ENCODE data around the gene PRKCD. TPM values are rescaled to one million over a fixed set of nuclear protein-coding genes. Genes with fewer than 3 reads are reported as not detected.
A peak's percentile ranks its signal among the peaks of the same experiment; 100 is the strongest.

Gene PRKCD
- total RNA-seq, 2 experiments from 2014 or later = 18.1 to 20.1 TPM

- Histone ChIP-seq H3K4me1 (ENCODE audit: insufficient read depth, low read length) (no peaks in the 10 kb centered on the region), H3K27ac (ENCODE audit: low read depth in 1 of 2, low read length in 2 of 2) (no peak overlapping the region), H3K4me3 (ENCODE audit: low read length) (no peak overlapping the region), H3K27me3 (ENCODE audit: control insufficient read depth in 1 of 2, insufficient read depth in 2 of 2, low read length in 2 of 2) (no peaks in the 10 kb centered on the region), H3K9me3 (ENCODE audit: control insufficient read depth in 1 of 2, insufficient read depth in 1 of 2, low read length in 2 of 2) (no peaks in the 10 kb centered on the region), H3K36me3 (ENCODE audit: insufficient read depth, low read length) (peaks cover 88% of the 10 kb centered on the region)
- intact Hi-C loops (cut with DNase I, micrococcal nuclease) = loop anchor here in 1 of 2 experiments (10.0 kb wide), 1 partner anchor 764 kb away; the partner anchor contains the start of gene ACTR8
- no peak for TF ChIP-seq CTCF (IDR thresholded peaks at IDR 0.05)
- Mint-ChIP-seq H3K27me3 (no peaks in the 10 kb centered on the region), H3K36me3 (ENCODE audit: low read depth) (peaks cover 84% of the 10 kb centered on the region), H3K4me3 (no peak overlapping the region), H3K4me1 (ENCODE audit: low read depth) (peaks cover 4% of the 10 kb centered on the region), H3K9me3 (no peaks in the 10 kb centered on the region), H3K27ac (no peak overlapping the region)
- ATAC-seq (ENCODE audit: poor library complexity) = no peak
- CTCF ChIA-PET = no interaction called here
- POLR2A ChIA-PET = no interaction called here
- no peak for DNase-seq
Measured at GRCh38 chr3:53120336-53120735, 40.7 kb upstream of the PRKCD start.

- no peak for TF ChIP-seq CTCF (IDR thresholded peaks at IDR 0.05)
- H3K4me1 Mint-ChIP-seq (ENCODE audit: low read depth) = peaks cover 4% of the 10 kb centered on the region
- no peak for DNase-seq
- no peaks in the 10 kb centered on the region for H3K9me3 Mint-ChIP-seq
- H3K36me3 Mint-ChIP-seq (ENCODE audit: low read depth) = peaks cover 95% of the 10 kb centered on the region
- H3K27ac Mint-ChIP-seq = no peak overlapping the region
- H3K4me3 Mint-ChIP-seq = no peak overlapping the region
- H3K4me1 ChIP-seq (ENCODE audit: insufficient read depth, low read length) = no peaks in the 10 kb centered on the region
- ChIA-PET CTCF (interaction anchor here (1.2 kb wide), 1 partner anchor 11 kb away, joined by 3 read pairs; no protein-coding TSS in a partner anchor), POLR2A (interaction anchor here (0.7 kb wide), 1 partner anchor 256 kb away, joined by 3 read pairs; no protein-coding TSS in a partner anchor)
- H3K27me3 Mint-ChIP-seq = no peaks in the 10 kb centered on the region
- H3K27me3 ChIP-seq (ENCODE audit: control insufficient read depth in 1 of 2, insufficient read depth in 2 of 2, low read length in 2 of 2) = no peaks in the 10 kb centered on the region
- intact Hi-C loops (cut with DNase I, micrococcal nuclease) = loop anchor here in 1 of 2 experiments (10.0 kb wide), 1 partner anchor 762 kb away; the partner anchor contains the start of gene ACTR8
- no peak overlapping the region for H3K4me3 ChIP-seq (ENCODE audit: low read length)
- peaks cover 86% of the 10 kb centered on the region for H3K36me3 ChIP-seq (ENCODE audit: insufficient read depth, low read length)
- ATAC-seq (ENCODE audit: poor library complexity) = no peak
- H3K9me3 ChIP-seq (ENCODE audit: control insufficient read depth in 1 of 2, insufficient read depth in 1 of 2, low read length in 2 of 2) = no peaks in the 10 kb centered on the region
- H3K27ac ChIP-seq (ENCODE audit: low read depth in 1 of 2, low read length in 2 of 2) = no peak overlapping the region
Measured at GRCh38 chr3:53122255-53122932, 38.6 kb upstream of the PRKCD start.

- DNase-seq = peak in 2 of 14 experiments; percentile 48 to 57
- CTCF ChIA-PET = interaction anchor here (1.2 kb wide), 1 partner anchor 12 kb away, joined by 3 read pairs; no protein-coding TSS in a partner anchor
- intact Hi-C loops (cut with DNase I, micrococcal nuclease) = loop anchor here in 1 of 2 experiments (10.0 kb wide), 1 partner anchor 762 kb away; the partner anchor contains the start of gene ACTR8
- no peak overlapping the region for H3K4me3 ChIP-seq (ENCODE audit: low read length)
- Mint-ChIP-seq H3K36me3 (ENCODE audit: low read depth) (peaks cover 91% of the 10 kb centered on the region), H3K9me3 (no peaks in the 10 kb centered on the region), H3K27ac (no peak overlapping the region), H3K4me3 (no peak overlapping the region), H3K27me3 (no peaks in the 10 kb centered on the region), H3K4me1 (ENCODE audit: low read depth) (peaks cover 4% of the 10 kb centered on the region)
- ATAC-seq (ENCODE audit: poor library complexity) = no peak
- H3K27ac ChIP-seq (ENCODE audit: low read depth in 1 of 2, low read length in 2 of 2) = no peak overlapping the region
- no peak for TF ChIP-seq CTCF (IDR thresholded peaks at IDR 0.05)
- no peaks in the 10 kb centered on the region for H3K27me3 ChIP-seq (ENCODE audit: control insufficient read depth in 1 of 2, insufficient read depth in 2 of 2, low read length in 2 of 2)
- peaks cover 81% of the 10 kb centered on the region for H3K36me3 ChIP-seq (ENCODE audit: insufficient read depth, low read length)
- POLR2A ChIA-PET = interaction anchor here (0.7 kb wide), 1 partner anchor 257 kb away, joined by 3 read pairs; no protein-coding TSS in a partner anchor
- H3K9me3 ChIP-seq (ENCODE audit: control insufficient read depth in 1 of 2, insufficient read depth in 1 of 2, low read length in 2 of 2) = no peaks in the 10 kb centered on the region
- no peaks in the 10 kb centered on the region for H3K4me1 ChIP-seq (ENCODE audit: insufficient read depth, low read length)
Measured at GRCh38 chr3:53122933-53123305, 38.1 kb upstream of the PRKCD start.

All from CD4-positive, alpha-beta T cell (primary cell).